HG02981 (cell line): ENCODE results near the gene C1orf210.

Experiments
- ATAC-seq: cut with Tn5 transposase; IDR thresholded peaks from one replicate; pipeline ENCODE4 v1.9.1; 2021; ENCODE audit warnings: mild to moderate bottlenecking, moderate library complexity; ENCODE audit not compliant: unreplicated experiment

C1orf210 gene

DNA sequence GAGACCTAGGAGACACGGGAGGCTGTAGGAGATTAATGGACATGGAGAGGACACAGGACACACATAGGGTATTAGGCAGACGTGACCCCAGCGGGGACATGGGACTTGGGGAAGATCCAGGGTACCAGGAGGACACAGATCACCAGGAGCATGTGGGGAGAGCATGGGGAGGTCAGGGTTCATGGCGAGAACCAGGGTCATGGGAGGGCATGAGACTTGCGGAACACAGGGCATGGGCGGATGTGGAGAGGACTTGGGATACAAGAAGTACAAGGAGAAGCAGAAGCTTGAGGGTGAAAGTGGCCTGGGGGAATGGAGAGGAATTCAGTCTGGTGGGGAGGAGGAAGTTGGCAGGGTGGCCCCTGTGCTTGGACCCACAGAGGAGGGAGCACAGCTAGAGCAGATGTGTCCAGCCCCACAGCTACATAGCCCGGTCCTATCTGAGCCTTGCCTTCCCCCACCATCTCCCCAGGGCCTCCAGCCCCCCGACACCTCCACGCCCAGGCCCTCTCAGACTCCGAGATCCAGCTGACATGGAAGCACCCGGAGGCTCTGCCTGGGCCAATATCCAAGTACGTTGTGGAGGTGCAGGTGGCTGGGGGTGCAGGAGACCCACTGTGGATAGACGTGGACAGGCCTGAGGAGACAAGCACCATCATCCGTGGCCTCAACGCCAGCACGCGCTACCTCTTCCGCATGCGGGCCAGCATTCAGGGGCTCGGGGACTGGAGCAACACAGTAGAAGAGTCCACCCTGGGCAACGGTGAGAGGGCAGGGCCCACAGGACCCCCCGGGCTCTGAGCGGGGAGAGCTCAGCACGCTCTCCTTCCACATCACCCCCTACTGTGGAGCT, 27.5 kb upstream of the C1orf210 start:
- no peak for ATAC-seq

- ATAC-seq = no peak
These were observed 26.8 kb upstream of the C1orf210 start for GRCh38 chr1:43312212-43312623.

DNA sequence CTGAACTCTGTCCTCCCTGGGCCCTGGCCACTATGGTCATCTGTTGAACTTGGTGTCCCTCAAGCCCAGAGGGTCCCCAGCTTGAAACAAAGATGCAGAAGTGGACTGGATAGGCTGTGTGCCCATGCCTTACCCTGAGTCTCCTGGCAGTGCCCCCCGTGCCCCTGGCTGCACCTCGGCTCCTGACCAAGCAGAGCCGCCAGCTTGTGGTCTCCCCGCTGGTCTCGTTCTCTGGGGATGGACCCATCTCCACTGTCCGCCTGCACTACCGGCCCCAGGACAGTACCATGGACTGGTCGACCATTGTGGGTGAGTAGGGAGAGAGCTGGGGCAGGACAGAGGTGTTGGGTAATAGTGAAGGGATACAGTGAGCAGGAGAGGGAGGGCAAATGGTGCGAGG, 26.1 kb upstream of the C1orf210 start:
- no peak for ATAC-seq

GRCh38 chr1:43309405-43310025, 24.1 kb upstream of the C1orf210 start:
- ATAC-seq = no peak

GRCh38 chr1:43308635-43309404, 23.4 kb upstream of the C1orf210 start:
- ATAC-seq = no peak

DNA sequence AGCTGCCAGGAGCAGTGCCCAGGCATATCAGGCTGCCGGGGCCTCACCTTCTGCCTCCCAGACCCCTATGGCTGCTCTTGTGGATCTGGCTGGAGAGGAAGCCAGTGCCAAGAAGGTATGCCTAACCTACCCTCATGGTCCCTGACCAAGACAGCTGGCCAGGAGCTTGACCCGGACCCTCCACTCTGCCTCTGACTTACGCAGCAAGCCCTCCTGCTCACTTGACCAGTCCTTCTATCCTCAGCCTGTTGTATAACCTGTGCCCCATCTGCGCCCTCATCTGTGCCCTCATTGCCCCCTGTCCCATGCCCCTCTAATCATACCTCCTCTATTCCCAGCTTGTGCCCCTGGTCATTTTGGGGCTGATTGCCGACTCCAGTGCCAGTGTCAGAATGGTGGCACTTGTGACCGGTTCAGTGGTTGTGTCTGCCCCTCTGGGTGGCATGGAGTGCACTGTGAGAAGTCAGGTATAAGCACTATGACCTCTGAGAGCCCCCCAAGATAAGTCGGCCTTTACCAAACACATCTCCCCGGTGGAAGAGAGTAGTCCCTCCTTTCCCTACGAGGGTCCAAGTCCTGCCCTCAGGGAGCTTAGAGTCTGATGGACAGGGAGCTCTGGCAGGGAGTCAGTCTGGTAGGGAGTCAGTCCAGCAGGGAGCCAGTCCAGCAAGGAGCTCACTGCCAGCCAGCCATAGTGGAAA, 22.2 kb upstream of the C1orf210 start:
- no peak for ATAC-seq

GRCh38 chr1:43306688-43307457, 21.5 kb upstream of the C1orf210 start:
- ATAC-seq = no peak

- no peak for ATAC-seq
These were observed 20.7 kb upstream of the C1orf210 start for GRCh38 chr1:43305926-43306687.

GRCh38 chr1:43305461-43305860, 20.1 kb upstream of the C1orf210 start:
- ATAC-seq = no peak

DNA sequence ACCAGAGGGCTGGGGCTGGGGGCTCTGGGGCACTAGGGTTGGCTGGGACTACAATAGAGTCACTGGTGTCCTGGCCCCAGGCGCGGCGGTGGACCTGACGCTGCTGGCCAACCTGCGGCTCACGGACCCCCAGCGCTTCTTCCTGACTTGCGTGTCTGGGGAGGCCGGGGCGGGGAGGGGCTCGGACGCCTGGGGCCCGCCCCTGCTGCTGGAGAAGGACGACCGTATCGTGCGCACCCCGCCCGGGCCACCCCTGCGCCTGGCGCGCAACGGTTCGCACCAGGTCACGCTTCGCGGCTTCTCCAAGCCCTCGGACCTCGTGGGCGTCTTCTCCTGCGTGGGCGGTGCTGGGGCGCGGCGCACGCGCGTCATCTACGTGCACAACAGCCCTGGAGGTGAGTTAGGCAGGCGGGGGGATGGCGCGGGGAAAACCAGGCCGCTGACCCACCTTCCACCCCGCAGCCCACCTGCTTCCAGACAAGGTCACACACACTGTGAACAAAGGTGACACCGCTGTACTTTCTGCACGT, 19.5 kb upstream of the C1orf210 start:
- no peak for ATAC-seq

- no peak for ATAC-seq
These were observed 18.9 kb upstream of the C1orf210 start for GRCh38 chr1:43304314-43304681.

- no peak for ATAC-seq
These were observed 18.3 kb upstream of the C1orf210 start for GRCh38 chr1:43303471-43304313.

DNA sequence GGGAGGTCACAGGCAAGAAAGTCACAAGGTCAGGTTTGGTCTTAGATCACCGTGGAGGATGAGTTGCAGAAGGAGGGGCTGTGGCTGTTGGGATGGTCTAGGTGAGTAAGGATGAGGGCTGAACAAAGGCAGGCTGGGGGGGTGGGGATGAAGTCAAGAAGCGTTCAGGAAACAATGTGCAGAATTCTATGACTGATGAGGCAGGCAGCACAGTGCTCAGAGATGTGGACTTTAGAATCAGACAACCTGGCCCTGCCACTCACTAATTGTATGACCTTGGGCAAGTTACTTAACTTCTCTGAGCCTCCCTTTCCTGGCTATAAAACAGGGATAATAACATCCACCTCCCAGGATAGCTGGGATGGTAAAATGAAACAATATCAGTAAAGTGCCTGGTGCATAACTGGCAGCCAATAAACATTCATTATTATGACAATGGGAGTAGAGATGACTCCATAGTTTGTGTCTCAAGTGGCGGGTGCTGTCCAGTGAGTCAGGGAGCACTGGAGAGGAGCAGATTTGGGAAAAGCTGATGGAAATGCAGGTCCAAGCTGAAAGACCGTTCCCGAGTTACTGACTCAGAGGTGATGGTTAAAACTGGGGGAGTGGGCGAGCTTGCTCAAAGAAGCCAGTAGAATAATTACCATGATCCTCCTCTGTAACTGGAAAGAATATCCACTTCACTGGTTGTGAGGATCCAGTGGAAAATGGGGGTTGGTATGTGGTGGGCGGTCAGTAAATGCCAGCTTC, 17.5 kb upstream of the C1orf210 start:
- no peak for ATAC-seq

GRCh38 chr1:43302201-43302600, 16.8 kb upstream of the C1orf210 start:
- ATAC-seq = no peak

GRCh38 chr1:43300378-43301094, 15.2 kb upstream of the C1orf210 start, which contains the start of gene TIE1:
Gene TIE1, plus strand, starts transcription at chr1:43300982. Its CDS starts 90 bp downstream, at chr1:43301072.
- no peak for ATAC-seq

DNA sequence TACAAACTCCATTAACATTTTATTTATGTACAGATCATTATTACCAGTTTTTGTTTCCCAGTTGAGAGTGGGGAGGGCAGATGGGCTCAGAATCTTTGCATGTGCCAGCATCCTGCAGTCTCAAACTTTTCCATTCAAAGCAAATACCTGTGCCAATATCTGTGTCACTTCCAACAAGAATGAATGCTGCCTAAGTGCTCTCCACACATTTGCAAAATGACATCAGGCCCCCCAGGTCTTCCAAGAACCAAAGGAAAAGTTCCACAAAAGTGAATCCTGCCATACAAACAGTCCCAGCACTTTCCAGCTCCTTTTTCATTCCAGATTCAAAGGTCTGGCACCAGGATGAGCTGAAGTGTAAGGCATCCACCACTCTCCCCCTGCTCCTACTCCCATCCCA, 13.7 kb upstream of the C1orf210 start:
- ATAC-seq = no peak

DNA sequence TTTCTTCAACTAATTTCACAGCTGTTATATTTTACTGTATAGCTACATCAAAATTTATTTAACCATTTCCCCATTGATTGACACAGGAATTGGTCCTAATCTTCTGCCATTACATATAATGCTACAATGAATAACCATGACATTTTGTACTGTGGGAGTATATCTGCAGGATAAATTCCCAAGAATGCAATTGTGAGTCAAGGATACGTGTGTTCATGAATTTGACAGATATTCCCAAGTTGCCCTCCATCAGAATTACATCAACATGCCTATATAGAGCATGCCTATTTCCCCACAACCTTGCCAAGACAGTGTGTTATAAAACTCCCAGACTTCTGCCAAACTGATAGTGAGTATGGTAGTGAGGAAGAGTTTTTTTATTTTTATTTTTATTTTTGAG, 12.7 kb upstream of the C1orf210 start:
- no peak for ATAC-seq
